Measurements from ENCODE around the gene MTCH1.

GRCh38 chr6:37020381-37020780 lies 34.4 kb upstream of the MTCH1 start:
- TF ChIP-seq CTCF (IDR thresholded peaks at IDR 0.05) (no peak), POLR2A (IDR thresholded peaks at IDR 0.05) (no peak)

Data from Peyer's patch (tissue), 4 donors.